HepG2 (cell line): ENCODE results near the gene UBR4. TPM values are rescaled to one million over a fixed set of nuclear protein-coding genes. Genes with fewer than 3 reads are reported as not detected.

Experiments used
- EP300 ChIP-seq, 3 experiments: sonication (generic) in 1 of 3; formaldehyde crosslinking in 1 of 3; IDR thresholded peaks; 2 replicates each; pipeline versions ENCODE4 v1.5.1 to v1.6.1; 2011 to 2020; ENCODE audit warnings: low read depth in 2 of 3, low read length in 2 of 3, borderline replicate concordance in 1 of 3, improper control_type of control experiment in 1 of 3, mild to moderate bottlenecking in 1 of 3, missing genetic modification reagents in 1 of 3, moderate library complexity in 1 of 3
- HDAC2 ChIP-seq: sonication (generic); formaldehyde crosslinking; IDR thresholded peaks from 2 replicates; pipeline ENCODE4 v1.4.0; 2020; ENCODE audit warnings: missing genetic modification reagents
- KDM5B ChIP-seq: sonication (generic); formaldehyde crosslinking; IDR thresholded peaks from 2 replicates; pipeline ENCODE4 v1.4.0; 2020; ENCODE audit warnings: missing genetic modification reagents, mild to moderate bottlenecking, borderline replicate concordance
- KLF16 ChIP-seq, 2 experiments: sonication (generic) in 1 of 2; formaldehyde crosslinking in 1 of 2; IDR thresholded peaks; 2 replicates each; pipeline versions ENCODE4 v1.6.1 to v1.8.0; 2016 to 2023; ENCODE audit warnings: missing genetic modification reagents in 2 of 2, missing compliant biosample characterization in 1 of 2
- MIXL1 ChIP-seq: IDR thresholded peaks from 2 replicates; pipeline ENCODE4 v1.6.1; 2016
- NR2C2 ChIP-seq: sonication (generic); formaldehyde crosslinking; IDR thresholded peaks from 2 replicates; pipeline ENCODE4 v1.4.0; 2020; ENCODE audit warnings: missing genetic modification reagents, mild to moderate bottlenecking, moderate library complexity, borderline replicate concordance
- RXRA ChIP-seq: sonication (generic); formaldehyde crosslinking; IDR thresholded peaks from 2 replicates; pipeline ENCODE4 v1.5.1; 2020; ENCODE audit warnings: missing genetic modification reagents
- ZFAT ChIP-seq: sonication (generic); formaldehyde crosslinking; conservative IDR thresholded peaks from 2 replicates; pipeline ENCODE4 v1.8.1; 2023; ENCODE audit warnings: missing genetic modification reagents, inconsistent platforms
- ZGPAT ChIP-seq: IDR thresholded peaks from 2 replicates; pipeline ENCODE4 v1.6.1; 2016; ENCODE audit warnings: mild to moderate bottlenecking
- ZNF331 ChIP-seq: sonication (generic); formaldehyde crosslinking; IDR thresholded peaks from 2 replicates; pipeline ENCODE4 v1.4.0; 2020; ENCODE audit warnings: missing genetic modification reagents
- ZNF773 ChIP-seq: sonication (generic); formaldehyde crosslinking; IDR thresholded peaks from 2 replicates; pipeline ENCODE4 v1.4.0; 2020; ENCODE audit warnings: missing genetic modification reagents, borderline replicate concordance
- polyA plus RNA-seq, 8 experiments: library from polyadenylated mRNA; depleted of rRNA in 3 of 8; stranded (reverse) in 7 of 8; unstranded in 1 of 8; fragments of >200 nt; fragmentation: Illumina TruSeq in 4 of 8; extraction: Trizol in 4 of 8; gene quantifications; 2 replicates each; pipeline versions ENCODE4 v1.2.1 to v1.2.3, GENCODE V29; 2011 to 2016; ENCODE audit warnings: low read depth in 4 of 8, missing spikeins in 1 of 8, mixed read lengths in 1 of 8; ENCODE audit not compliant: insufficient read depth in 1 of 8
- total RNA-seq, 5 experiments: library from RNA; depleted of rRNA; stranded (reverse); fragments of >200 nt; fragmentation: Illumina TruSeq; extraction: Trizol; gene quantifications; 2 replicates each; pipeline ENCODE4 v1.2.3, GENCODE V29; 2016; ENCODE audit warnings: low read depth in 1 of 5
- TF ChIP-seq, protein P1 (sequence below): IDR thresholded peaks from 2 replicates; pipeline ENCODE4 v1.4.0; 2020; ENCODE audit warnings: mild to moderate bottlenecking, missing genetic modification reagents
- TF ChIP-seq, protein P2 (sequence below): sonication (generic); formaldehyde crosslinking; IDR thresholded peaks from 2 replicates; pipeline ENCODE4 v1.4.0; 2020; ENCODE audit warnings: missing genetic modification reagents
- TF ChIP-seq, protein P3 (sequence below): sonication (generic); formaldehyde crosslinking; IDR thresholded peaks from 2 replicates; pipeline ENCODE4 v1.8.0; 2022; ENCODE audit warnings: mild to moderate bottlenecking, missing genetic modification reagents

UBR4 gene
- total and polyA plus RNA-seq, 2 of the 13 experiments (the other 11 are each of a cell fraction or from before 2014, with no cell fraction given) = 59.1 to 106 TPM

DNA sequence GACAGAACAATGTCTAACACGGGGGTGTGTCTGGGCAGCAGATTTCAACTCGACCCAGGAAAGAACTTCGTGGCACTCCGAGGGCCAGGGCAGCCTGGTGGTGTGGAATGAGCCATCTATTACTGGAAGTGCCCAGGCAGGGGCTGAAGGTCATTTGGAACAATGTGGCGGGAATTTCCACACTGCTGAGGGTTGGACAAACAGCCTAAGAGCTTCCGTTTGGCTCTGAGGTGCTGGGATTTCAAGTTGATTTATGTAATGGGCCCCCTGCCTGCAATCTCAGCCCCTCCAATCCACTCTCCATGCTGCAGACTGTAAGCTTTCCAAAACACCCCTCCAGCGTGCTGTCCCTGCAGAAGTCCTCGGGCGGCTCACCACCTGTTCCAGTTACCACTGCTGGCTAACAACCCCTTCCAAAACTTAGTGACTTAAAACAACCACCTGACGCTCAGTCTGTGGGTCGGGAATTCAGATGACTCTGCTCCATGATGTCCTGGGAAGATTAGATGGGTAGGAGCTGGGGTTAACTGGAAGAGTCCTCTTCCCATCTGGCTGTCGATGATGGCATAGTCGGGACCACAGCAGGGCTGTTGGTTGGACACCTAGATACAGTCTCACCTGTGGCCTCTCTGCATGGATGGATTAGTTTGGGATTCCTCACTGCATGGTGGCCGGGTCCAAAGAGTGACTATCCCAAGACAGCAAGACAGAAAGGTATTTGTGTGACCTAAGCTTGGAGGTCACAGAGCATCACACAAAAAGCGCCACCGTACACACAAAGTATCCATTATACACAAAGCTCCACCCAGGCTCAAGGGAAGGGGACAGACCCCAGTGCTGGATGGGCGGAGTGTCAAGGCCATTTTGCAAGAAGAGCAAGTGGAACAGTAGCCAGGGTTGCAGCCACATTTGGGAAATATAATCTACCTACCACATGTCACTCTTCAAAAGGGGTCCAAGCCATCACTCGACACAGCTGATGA lies 163.9 kb downstream of the UBR4 start (continued):
- TF ChIP-seq, protein P1, sequence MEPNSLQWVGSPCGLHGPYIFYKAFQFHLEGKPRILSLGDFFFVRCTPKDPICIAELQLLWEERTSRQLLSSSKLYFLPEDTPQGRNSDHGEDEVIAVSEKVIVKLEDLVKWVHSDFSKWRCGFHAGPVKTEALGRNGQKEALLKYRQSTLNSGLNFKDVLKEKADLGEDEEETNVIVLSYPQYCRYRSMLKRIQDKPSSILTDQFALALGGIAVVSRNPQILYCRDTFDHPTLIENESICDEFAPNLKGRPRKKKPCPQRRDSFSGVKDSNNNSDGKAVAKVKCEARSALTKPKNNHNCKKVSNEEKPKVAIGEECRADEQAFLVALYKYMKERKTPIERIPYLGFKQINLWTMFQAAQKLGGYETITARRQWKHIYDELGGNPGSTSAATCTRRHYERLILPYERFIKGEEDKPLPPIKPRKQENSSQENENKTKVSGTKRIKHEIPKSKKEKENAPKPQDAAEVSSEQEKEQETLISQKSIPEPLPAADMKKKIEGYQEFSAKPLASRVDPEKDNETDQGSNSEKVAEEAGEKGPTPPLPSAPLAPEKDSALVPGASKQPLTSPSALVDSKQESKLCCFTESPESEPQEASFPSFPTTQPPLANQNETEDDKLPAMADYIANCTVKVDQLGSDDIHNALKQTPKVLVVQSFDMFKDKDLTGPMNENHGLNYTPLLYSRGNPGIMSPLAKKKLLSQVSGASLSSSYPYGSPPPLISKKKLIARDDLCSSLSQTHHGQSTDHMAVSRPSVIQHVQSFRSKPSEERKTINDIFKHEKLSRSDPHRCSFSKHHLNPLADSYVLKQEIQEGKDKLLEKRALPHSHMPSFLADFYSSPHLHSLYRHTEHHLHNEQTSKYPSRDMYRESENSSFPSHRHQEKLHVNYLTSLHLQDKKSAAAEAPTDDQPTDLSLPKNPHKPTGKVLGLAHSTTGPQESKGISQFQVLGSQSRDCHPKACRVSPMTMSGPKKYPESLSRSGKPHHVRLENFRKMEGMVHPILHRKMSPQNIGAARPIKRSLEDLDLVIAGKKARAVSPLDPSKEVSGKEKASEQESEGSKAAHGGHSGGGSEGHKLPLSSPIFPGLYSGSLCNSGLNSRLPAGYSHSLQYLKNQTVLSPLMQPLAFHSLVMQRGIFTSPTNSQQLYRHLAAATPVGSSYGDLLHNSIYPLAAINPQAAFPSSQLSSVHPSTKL (CRISPR knock-in tag) = peak; percentile 71
- TF ChIP-seq ZNF773 (CRISPR knock-in tag) = no peak
- peak; percentile 24; the same call in 1 of the 2 replicates for TF ChIP-seq NR2C2 (CRISPR knock-in tag)
- TF ChIP-seq KLF16 (CRISPR knock-in tag; IDR thresholded peaks at IDR 0.05) = peak in 1 of 2 experiments; percentile 33; a peak in 1 of 4 replicates
- TF ChIP-seq, protein P2, sequence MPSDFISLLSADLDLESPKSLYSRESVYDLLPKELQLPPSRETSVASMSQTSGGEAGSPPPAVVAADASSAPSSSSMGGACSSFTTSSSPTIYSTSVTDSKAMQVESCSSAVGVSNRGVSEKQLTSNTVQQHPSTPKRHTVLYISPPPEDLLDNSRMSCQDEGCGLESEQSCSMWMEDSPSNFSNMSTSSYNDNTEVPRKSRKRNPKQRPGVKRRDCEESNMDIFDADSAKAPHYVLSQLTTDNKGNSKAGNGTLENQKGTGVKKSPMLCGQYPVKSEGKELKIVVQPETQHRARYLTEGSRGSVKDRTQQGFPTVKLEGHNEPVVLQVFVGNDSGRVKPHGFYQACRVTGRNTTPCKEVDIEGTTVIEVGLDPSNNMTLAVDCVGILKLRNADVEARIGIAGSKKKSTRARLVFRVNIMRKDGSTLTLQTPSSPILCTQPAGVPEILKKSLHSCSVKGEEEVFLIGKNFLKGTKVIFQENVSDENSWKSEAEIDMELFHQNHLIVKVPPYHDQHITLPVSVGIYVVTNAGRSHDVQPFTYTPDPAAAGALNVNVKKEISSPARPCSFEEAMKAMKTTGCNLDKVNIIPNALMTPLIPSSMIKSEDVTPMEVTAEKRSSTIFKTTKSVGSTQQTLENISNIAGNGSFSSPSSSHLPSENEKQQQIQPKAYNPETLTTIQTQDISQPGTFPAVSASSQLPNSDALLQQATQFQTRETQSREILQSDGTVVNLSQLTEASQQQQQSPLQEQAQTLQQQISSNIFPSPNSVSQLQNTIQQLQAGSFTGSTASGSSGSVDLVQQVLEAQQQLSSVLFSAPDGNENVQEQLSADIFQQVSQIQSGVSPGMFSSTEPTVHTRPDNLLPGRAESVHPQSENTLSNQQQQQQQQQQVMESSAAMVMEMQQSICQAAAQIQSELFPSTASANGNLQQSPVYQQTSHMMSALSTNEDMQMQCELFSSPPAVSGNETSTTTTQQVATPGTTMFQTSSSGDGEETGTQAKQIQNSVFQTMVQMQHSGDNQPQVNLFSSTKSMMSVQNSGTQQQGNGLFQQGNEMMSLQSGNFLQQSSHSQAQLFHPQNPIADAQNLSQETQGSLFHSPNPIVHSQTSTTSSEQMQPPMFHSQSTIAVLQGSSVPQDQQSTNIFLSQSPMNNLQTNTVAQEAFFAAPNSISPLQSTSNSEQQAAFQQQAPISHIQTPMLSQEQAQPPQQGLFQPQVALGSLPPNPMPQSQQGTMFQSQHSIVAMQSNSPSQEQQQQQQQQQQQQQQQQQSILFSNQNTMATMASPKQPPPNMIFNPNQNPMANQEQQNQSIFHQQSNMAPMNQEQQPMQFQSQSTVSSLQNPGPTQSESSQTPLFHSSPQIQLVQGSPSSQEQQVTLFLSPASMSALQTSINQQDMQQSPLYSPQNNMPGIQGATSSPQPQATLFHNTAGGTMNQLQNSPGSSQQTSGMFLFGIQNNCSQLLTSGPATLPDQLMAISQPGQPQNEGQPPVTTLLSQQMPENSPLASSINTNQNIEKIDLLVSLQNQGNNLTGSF (CRISPR knock-in tag) = peak; percentile 18; the same call in 1 of the 2 replicates
- peak in 1 of 2 experiments; percentile 59; a peak in 2 of 4 replicates for TF ChIP-seq EP300 (IDR thresholded peaks at IDR 0.05; ENCODE audit: low read depth in 2 of 2, low read length in 2 of 2)
- TF ChIP-seq EP300 (CRISPR knock-in tag; IDR thresholded peaks at IDR 0.05; ENCODE audit: borderline replicate concordance) = peak; percentile 50; the same call in 1 of the 2 replicates
- TF ChIP-seq ZNF331 (CRISPR knock-in tag) = 0 out of 2 replicates have a peak, but pooled peaks have one; percentile 14
- TF ChIP-seq MIXL1 (CRISPR knock-in tag) = no peak
- TF ChIP-seq RXRA (CRISPR knock-in tag) = peak; percentile 76; the same call in 1 of the 2 replicates
- TF ChIP-seq, protein P3, sequence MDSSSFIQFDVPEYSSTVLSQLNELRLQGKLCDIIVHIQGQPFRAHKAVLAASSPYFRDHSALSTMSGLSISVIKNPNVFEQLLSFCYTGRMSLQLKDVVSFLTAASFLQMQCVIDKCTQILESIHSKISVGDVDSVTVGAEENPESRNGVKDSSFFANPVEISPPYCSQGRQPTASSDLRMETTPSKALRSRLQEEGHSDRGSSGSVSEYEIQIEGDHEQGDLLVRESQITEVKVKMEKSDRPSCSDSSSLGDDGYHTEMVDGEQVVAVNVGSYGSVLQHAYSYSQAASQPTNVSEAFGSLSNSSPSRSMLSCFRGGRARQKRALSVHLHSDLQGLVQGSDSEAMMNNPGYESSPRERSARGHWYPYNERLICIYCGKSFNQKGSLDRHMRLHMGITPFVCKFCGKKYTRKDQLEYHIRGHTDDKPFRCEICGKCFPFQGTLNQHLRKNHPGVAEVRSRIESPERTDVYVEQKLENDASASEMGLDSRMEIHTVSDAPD = 0 out of 2 replicates have a peak, but pooled peaks have one; percentile 22
- peak; percentile 72 for TF ChIP-seq HDAC2 (CRISPR knock-in tag)
- TF ChIP-seq ZGPAT (CRISPR knock-in tag) = peak; percentile 38; the same call in 1 of the 2 replicates
- TF ChIP-seq KDM5B (CRISPR knock-in tag) = 0 out of 2 replicates have a peak, but pooled peaks have one; percentile 14
- no peak for TF ChIP-seq ZFAT (CRISPR knock-in tag)
